OCI-LY7 (cell line): ENCODE data around the gene ALDH1L2. TPM values are rescaled to one million over a fixed set of nuclear protein-coding genes. Genes with fewer than 3 reads are reported as not detected.

Source experiments
- BruUV-seq: library from RNA; stranded (reverse); fragments of 400-500 nt; replicated peaks from 2 replicates; lab custom pipeline; 2021; lab: Mats Ljungman, UMichigan
- CTCF ChIA-PET: fragments of 300-600 bp; sonication (Branson Sonifier 250); formaldehyde crosslinking; loops from one replicate; lab custom pipeline; 2022; ENCODE audit warnings: antibody characterized with exemption; ENCODE audit not compliant: unreplicated experiment; lab: Charles Lee
- POLR2A ChIA-PET: fragments of 300-600 bp; sonication (Branson Sonifier 250); formaldehyde crosslinking; loops from one replicate; lab custom pipeline; 2022; ENCODE audit warnings: antibody characterized with exemption; lab: Charles Lee
- DNase-seq: peaks from one replicate; pipeline ENCODE4 v3.0.0-alpha.2; 2015; ENCODE audit warnings: low spot score
- H2AFZ ChIP-seq: fragments of 200-600 bp; sonication (generic), shearing (Covaris generic); 2 replicates; pipeline ENCODE4 v1.6.1; 2014; ENCODE audit warnings: mild to moderate bottlenecking, antibody characterized with exemption, low read length, moderate library complexity
- H3K27ac ChIP-seq: fragments of 200-600 bp; sonication (generic); 2 replicates; pipeline ENCODE4 v1.5.1; 2014; ENCODE audit warnings: mixed run types, low read depth, mild to moderate bottlenecking, moderate library complexity, low read length, inconsistent platforms; ENCODE audit not compliant: poor library complexity, severe bottlenecking
- H3K36me3 ChIP-seq: fragments of 200-600 bp; sonication (generic); 2 replicates; pipeline ENCODE4 v1.6.1; 2014; ENCODE audit warnings: mild to moderate bottlenecking, antibody characterized with exemption, low read length, moderate library complexity, mixed read lengths; ENCODE audit not compliant: insufficient read depth
- H3K4me1 ChIP-seq: fragments of 200-600 bp; sonication (generic); 2 replicates; pipeline ENCODE4 v1.5.1; 2014; ENCODE audit warnings: mild to moderate bottlenecking, low read length; ENCODE audit not compliant: insufficient read depth, poor library complexity, severe bottlenecking
- H3K4me2 ChIP-seq: fragments of 200-600 bp; sonication (generic); 2 replicates; pipeline ENCODE4 v1.6.1; 2014; ENCODE audit warnings: mild to moderate bottlenecking, low read length
- H3K4me3 ChIP-seq: fragments of 200-600 bp; sonication (generic); 2 replicates; pipeline ENCODE4 v1.5.1; 2014; ENCODE audit warnings: mild to moderate bottlenecking, low read depth, low read length; ENCODE audit not compliant: poor library complexity, severe bottlenecking
- H3K79me2 ChIP-seq: fragments of 200-600 bp; sonication (generic); 2 replicates; pipeline ENCODE4 v1.6.1; 2016; ENCODE audit warnings: low read depth, mild to moderate bottlenecking, low read length, moderate library complexity, mixed read lengths; ENCODE audit not compliant: insufficient read depth
- H3K9me2 ChIP-seq: fragments of 200-600 bp; sonication (generic); 2 replicates; pipeline ENCODE4 v1.6.1; 2016; ENCODE audit warnings: mild to moderate bottlenecking, low read length, mixed read lengths; ENCODE audit not compliant: insufficient read depth
- H3K9me3 ChIP-seq: fragments of 200-600 bp; sonication (generic); 2 replicates; pipeline ENCODE4 v1.6.1; 2014; ENCODE audit warnings: mild to moderate bottlenecking, mixed run types, low read length, mixed read lengths
- H4K20me1 ChIP-seq: fragments of 200-600 bp; sonication (generic); 2 replicates; pipeline ENCODE4 v1.6.1; 2014; ENCODE audit warnings: mild to moderate bottlenecking, antibody characterized with exemption, low read length, moderate library complexity, mixed read lengths; ENCODE audit not compliant: insufficient read depth
- CTCF ChIP-seq: fragments of 200-600 bp; sonication (generic); conservative IDR thresholded peaks from 2 replicates; pipeline ENCODE4 v1.5.1; 2014; ENCODE audit warnings: mild to moderate bottlenecking, antibody characterized with exemption, low read length, moderate library complexity, mixed read lengths
- EZH2phosphoT487 ChIP-seq: fragments of 200-600 bp; sonication (generic); IDR thresholded peaks from 2 replicates; pipeline ENCODE4 v1.6.1; 2018; ENCODE audit warnings: low read depth, borderline replicate concordance, mild to moderate bottlenecking, mixed run types, antibody characterized with exemption, low read length, moderate library complexity, mixed read lengths
- intact Hi-C: fragments of 100-400 bp; cut with micrococcal nuclease; formaldehyde crosslinking; loops from one replicate; pipeline ENCODE4 v1.10.0; 2022; ENCODE audit not compliant: unreplicated experiment
- total RNA-seq, 2 experiments: library from RNA; depleted of rRNA in 1 of 2; stranded (reverse); fragments of >200 nt in 1 of 2; shearing (Covaris generic) in 1 of 2; gene quantifications; 2 replicates each; pipeline ENCODE4 v1.2.3, GENCODE V29; 2014 to 2022

Gene ALDH1L2
- total RNA-seq, 2 experiments from 2014 or later: 0.25 TPM; not detected in 1

- Histone ChIP-seq H3K9me2 (no peaks in the 10 kb centered on the region), H3K79me2 (peaks cover 32% of the 10 kb centered on the region), H3K9me3 (peaks cover 17% of the 10 kb centered on the region; the same call in 1 of the 2 replicates), H2AFZ (no peak overlapping the region), H3K4me3 (no peak overlapping the region), H3K4me2 (0 out of 2 replicates have a peak overlapping the region, but pooled peaks have one; percentile 13), H3K27ac (peak overlapping the region; percentile 25), H3K36me3 (peaks cover 87% of the 10 kb centered on the region), H3K4me1 (peaks cover 34% of the 10 kb centered on the region), H4K20me1 (no peaks in the 10 kb centered on the region)
- no peak for DNase-seq
- intact Hi-C loops: no loop called here
- no TSS peak for BruUV-seq
- ChIA-PET CTCF (no interaction called here), POLR2A (interaction anchor here (1.0 to 1.6 kb wide), 2 partner anchors 10 to 100 kb away, joined by 3 to 4 read pairs; no protein-coding TSS in a partner anchor)
- no peak for TF ChIP-seq EZH2phosphoT487
- no peak for TF ChIP-seq CTCF
These were observed 92.6 kb downstream of the ALDH1L2 start for GRCh38 chr12:104991565-104992128.

- H3K9me2 ChIP-seq: no peaks in the 10 kb centered on the region
- H3K36me3 ChIP-seq: peaks cover 80% of the 10 kb centered on the region
- no peak overlapping the region for H2AFZ ChIP-seq
- intact Hi-C loops: no loop called here
- no peak overlapping the region for H3K4me3 ChIP-seq
- TF ChIP-seq EZH2phosphoT487 (no peak), CTCF (no peak)
- H3K27ac ChIP-seq: peak overlapping the region; percentile 25
- H3K9me3 ChIP-seq: peaks cover 17% of the 10 kb centered on the region; the same call in 1 of the 2 replicates
- BruUV-seq: no TSS peak
- peaks cover 34% of the 10 kb centered on the region for H3K4me1 ChIP-seq
- ChIA-PET POLR2A (interaction anchor here (0.9 to 1.6 kb wide), 2 partner anchors 11 to 101 kb away, joined by 3 read pairs; no protein-coding TSS in a partner anchor), CTCF (no interaction called here)
- no peak for DNase-seq
- H3K79me2 ChIP-seq: peaks cover 34% of the 10 kb centered on the region
- H3K4me2 ChIP-seq: no peak overlapping the region
- no peaks in the 10 kb centered on the region for H4K20me1 ChIP-seq
These were observed 93.3 kb downstream of the ALDH1L2 start for GRCh38 chr12:104990950-104991349.
